ENCODE measurements around the gene KRTAP10-4.

DNA sequence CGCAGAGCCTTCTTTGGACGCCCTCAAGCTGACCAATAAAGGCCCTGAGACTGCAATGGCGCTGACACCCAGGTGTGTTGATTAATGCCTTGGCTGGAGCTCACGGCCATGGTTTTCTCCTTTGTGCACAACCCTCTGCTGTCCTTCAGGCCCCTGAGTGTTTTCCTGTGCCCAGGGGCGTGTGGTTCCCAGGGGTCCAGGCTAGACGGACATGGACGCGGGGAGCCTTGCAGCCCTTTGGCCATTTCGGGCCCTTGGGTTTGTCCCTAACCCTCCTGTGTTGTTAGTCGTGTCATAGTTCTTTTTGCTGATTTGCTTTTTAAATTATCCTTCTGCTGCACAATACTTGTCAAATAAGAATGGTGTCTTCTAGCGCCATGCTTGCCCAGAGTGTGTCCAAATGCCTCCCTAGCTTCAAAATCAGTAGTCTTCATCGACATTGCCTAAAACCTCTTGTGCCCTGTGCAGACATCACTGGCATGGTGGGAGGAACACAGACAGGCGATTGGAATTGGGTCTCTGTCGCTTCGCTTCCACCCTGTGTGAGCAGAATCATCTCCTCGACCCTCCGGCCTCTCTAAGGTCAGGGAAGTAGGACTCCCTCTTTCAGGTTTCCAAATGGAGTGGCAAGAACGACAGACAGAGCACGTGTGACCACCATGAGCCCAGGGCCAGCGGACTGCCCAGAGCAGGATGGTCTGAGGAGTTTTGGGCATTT lies 1.9 kb downstream of the KRTAP10-4 start:
- TF ChIP-seq, protein P1, sequence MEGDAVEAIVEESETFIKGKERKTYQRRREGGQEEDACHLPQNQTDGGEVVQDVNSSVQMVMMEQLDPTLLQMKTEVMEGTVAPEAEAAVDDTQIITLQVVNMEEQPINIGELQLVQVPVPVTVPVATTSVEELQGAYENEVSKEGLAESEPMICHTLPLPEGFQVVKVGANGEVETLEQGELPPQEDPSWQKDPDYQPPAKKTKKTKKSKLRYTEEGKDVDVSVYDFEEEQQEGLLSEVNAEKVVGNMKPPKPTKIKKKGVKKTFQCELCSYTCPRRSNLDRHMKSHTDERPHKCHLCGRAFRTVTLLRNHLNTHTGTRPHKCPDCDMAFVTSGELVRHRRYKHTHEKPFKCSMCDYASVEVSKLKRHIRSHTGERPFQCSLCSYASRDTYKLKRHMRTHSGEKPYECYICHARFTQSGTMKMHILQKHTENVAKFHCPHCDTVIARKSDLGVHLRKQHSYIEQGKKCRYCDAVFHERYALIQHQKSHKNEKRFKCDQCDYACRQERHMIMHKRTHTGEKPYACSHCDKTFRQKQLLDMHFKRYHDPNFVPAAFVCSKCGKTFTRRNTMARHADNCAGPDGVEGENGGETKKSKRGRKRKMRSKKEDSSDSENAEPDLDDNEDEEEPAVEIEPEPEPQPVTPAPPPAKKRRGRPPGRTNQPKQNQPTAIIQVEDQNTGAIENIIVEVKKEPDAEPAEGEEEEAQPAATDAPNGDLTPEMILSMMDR (IDR thresholded peaks at IDR 0.05; ENCODE audit: insufficient read depth, low read length): no peak
- TF ChIP-seq, protein P2, sequence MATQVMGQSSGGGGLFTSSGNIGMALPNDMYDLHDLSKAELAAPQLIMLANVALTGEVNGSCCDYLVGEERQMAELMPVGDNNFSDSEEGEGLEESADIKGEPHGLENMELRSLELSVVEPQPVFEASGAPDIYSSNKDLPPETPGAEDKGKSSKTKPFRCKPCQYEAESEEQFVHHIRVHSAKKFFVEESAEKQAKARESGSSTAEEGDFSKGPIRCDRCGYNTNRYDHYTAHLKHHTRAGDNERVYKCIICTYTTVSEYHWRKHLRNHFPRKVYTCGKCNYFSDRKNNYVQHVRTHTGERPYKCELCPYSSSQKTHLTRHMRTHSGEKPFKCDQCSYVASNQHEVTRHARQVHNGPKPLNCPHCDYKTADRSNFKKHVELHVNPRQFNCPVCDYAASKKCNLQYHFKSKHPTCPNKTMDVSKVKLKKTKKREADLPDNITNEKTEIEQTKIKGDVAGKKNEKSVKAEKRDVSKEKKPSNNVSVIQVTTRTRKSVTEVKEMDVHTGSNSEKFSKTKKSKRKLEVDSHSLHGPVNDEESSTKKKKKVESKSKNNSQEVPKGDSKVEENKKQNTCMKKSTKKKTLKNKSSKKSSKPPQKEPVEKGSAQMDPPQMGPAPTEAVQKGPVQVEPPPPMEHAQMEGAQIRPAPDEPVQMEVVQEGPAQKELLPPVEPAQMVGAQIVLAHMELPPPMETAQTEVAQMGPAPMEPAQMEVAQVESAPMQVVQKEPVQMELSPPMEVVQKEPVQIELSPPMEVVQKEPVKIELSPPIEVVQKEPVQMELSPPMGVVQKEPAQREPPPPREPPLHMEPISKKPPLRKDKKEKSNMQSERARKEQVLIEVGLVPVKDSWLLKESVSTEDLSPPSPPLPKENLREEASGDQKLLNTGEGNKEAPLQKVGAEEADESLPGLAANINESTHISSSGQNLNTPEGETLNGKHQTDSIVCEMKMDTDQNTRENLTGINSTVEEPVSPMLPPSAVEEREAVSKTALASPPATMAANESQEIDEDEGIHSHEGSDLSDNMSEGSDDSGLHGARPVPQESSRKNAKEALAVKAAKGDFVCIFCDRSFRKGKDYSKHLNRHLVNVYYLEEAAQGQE (IDR thresholded peaks at IDR 0.05; ENCODE audit: insufficient replicate concordance, low read depth): no peak
